GM21390 (cell line): Measurements from ENCODE around the gene PLAAT3.
"Not testable (repeated sequence)": the region's sequence is repeated elsewhere in the genome, so short reads cannot be mapped to it uniquely, and the experiment has no call there.

ENCODE experiments used
- ATAC-seq: cut with Tn5 transposase; IDR thresholded peaks from one replicate; pipeline ENCODE4 v1.9.1; 2021; ENCODE audit not compliant: unreplicated experiment

PLAAT3 gene

GRCh38 chr11:63547061-63547460 lies 67.2 kb downstream of the PLAAT3 start:
- no peak for ATAC-seq

DNA sequence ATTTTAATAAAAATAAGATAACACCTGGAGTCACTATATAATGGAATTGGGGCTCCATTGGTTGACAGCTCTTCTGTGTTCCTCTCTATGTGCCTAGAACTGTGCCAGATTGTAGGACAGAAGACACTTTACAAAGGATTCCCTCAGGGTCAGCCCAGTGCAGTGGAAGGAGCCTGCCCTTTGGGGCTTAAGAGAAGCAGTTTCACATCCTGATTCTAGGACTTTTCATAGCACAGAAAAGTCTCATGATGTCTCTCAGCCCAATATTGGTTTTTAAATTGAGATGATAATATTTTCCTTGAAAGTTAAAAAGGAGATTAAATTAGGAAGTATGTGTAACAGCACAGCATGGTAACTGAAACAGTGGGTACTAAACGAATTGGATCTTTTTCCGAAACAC lies 70.5 kb downstream of the PLAAT3 start:
- ATAC-seq: no peak

- not testable (repeated sequence) for ATAC-seq
Measured at GRCh38 chr11:63542506-63542905, 71.7 kb downstream of the PLAAT3 start.

GRCh38 chr11:63537293-63538101 lies 76.7 kb downstream of the PLAAT3 start:
- no peak for ATAC-seq

- ATAC-seq: no peak
Measured at GRCh38 chr11:63536669-63537292, 77.5 kb downstream of the PLAAT3 start, which contains the start of gene PLAAT4. TSS of gene PLAAT4 (plus strand) at chr11:63536808. CDS start at chr11:63536869, 61 bp downstream.

DNA sequence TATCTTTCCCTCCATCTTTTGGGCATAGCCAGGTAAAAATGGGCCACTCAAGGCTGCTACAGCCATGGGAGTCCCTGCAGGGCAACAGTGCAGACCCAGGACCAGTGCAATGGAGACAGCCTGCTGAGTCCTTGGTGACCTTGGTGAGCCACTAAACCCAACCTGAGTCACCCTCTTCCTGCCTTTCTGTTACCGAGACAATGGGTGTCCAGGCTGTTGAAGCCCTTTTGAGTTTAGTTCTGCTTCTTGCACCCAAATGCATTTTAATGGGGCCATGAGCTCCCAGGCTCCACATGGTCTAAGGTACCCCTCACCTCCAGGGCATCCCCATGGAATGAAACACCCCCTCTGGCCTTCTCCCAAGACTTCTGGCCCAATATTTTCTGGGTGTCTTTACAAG lies 78.5 kb downstream of the PLAAT3 start:
- no peak for ATAC-seq

- ATAC-seq: no peak
Measured at GRCh38 chr11:63534895-63535461, 79.3 kb downstream of the PLAAT3 start.

DNA sequence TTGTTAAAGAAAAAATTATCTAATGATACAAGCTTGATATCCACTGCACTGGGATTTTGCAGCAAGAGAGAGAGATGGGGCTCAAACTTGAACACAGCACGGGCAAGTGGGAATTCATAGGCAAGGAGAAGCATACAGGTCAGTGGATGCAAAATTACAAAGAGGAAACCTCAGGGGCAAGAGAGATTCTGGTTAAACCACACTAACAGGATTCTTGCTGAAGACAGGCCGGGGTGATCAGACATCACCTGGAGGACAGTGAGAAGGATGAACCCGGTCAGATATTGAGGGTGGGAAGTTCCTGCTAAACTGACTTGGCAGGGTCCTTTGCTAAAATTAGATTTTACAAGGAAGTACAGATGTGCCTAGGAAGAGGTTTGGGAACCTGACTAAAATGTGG lies 80.2 kb downstream of the PLAAT3 start:
- ATAC-seq: no peak

DNA sequence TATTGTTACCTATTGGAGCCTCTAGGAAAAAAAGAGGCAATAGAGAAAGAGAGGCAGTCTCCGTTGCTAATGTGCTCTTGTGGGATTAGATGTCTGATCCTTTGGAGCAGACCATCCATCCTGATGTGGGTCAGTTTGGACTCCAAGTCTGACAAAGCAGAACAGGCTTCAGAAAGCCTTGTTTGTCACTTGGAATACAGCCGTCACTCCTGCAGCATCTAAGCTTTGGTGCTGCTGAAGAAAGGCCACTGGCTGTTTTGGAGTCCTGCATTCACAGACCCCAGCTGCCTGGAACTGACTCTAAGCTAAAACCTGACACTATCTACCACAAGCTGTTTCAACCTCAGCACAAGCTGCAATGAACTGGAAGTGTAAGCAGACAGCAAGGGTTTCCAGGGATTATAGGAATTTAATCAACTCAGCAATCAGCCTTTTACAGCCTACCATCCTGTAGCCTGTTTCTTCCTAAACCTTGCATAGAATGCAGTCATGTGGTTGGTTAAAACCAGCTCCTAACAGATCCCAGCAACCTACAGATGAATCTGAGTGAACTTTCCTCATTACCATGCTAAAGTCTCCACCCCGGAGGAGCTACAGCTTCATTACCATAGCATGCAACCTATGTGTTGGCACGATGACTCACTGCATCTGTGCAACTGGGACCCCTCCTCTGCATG lies 81.3 kb downstream of the PLAAT3 start:
- ATAC-seq: no peak

DNA sequence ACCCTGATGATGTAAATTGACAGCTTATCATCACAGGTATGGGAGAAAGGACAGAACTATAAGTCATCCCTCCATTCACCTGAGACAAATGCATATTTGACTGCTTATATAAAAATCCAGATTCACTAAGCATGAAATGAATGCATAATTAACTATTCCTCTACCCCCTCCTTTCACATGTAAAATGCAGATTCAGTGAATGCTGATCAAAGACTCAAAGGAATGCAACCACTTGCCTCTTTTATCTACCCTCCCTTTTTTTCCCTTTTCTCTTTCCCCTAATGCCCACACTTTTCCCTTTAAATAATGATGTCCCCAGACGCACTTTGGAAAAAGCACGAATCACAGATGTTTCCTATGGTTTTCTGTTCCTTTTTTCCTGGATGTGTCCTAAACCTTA lies 82.1 kb downstream of the PLAAT3 start:
- no peak for ATAC-seq

DNA sequence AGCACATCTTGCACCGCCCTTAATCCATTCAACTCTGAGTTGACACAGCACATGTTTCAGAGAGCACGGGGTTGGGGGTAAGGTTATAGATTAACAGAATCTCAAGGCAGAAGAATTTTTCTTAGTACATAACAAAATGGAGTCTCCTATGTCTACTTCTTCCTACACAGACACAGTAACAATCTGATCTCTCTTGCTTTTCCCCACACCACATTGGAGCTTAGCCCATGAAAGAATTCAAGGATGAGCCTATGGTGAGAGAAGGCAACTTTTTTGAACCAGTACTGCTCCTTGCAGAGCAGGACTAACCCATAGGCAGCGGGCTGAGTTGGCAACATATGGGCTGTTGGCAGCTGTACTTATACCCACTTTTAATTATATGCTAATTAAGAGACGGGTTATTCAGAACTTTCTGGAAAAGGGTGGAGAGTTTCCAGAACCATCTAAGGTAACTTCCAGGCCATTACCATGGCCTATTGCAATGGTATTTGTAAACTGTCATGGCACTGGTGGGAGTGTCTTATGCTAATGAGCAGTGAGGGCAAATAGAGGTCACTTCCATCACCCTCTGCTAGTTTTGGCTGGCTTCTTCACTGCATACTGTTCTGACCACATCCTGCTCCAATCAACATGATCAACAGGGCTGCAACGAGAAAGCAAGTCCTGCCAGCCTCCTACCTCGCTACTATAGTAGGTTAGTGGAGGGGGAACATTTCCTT lies 83.0 kb downstream of the PLAAT3 start:
- peak; percentile 76 for ATAC-seq

DNA sequence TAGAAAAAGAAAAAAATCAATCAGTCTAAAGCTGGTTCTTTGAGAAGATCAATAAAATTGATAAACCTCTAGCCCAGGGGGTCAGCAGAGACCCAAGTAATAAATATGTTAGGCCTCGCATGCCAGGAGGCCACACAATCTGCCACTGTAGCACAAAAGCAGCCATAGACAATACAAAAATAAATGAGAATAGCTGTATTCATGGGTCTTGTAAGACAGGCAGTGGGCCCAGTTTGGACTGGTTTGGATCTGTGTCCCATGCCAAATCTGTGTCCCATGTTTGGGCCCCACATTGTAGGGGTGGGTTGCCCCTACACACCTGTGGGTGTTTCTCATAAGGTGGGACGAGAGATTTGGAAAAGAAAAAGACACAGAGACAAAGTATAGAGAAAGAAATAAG lies 84.2 kb downstream of the PLAAT3 start:
- ATAC-seq: no peak

- not testable (repeated sequence) for ATAC-seq
Measured at GRCh38 chr11:63529373-63529772, 84.9 kb downstream of the PLAAT3 start.

- ATAC-seq: not testable (repeated sequence)
Measured at GRCh38 chr11:63528729-63529278, 85.4 kb downstream of the PLAAT3 start.

- ATAC-seq: not testable (repeated sequence)
Measured at GRCh38 chr11:63528156-63528555, 86.1 kb downstream of the PLAAT3 start.

- no peak for ATAC-seq
Measured at GRCh38 chr11:63527667-63528066, 86.6 kb downstream of the PLAAT3 start.
